WTC11 (cell line): Measurements from ENCODE around the gene AMBP. TPM values are rescaled to one million over a fixed set of nuclear protein-coding genes. Genes with fewer than 3 reads are reported as not detected.

ENCODE experiments used
- AR ChIP-seq: fragments of 250-450 bp; sonication (Bioruptor Pico); IDR thresholded peaks from 2 replicates; pipeline ENCODE4 v1.9.0; 2021; ENCODE audit warnings: mild to moderate bottlenecking
- ARID4B ChIP-seq: sonication (generic); formaldehyde crosslinking; IDR thresholded peaks from 2 replicates; pipeline ENCODE4 v1.8.0; 2023; ENCODE audit warnings: missing genetic modification reagents, mild to moderate bottlenecking, borderline replicate concordance
- CBFB ChIP-seq: sonication (generic); formaldehyde crosslinking; IDR thresholded peaks from 2 replicates; pipeline ENCODE4 v1.8.1; 2022; ENCODE audit warnings: mild to moderate bottlenecking, low read depth, missing genetic modification reagents
- GRHL2 ChIP-seq: fragments of 250-450 bp; sonication (Bioruptor Pico); IDR thresholded peaks from 2 replicates; pipeline ENCODE4 v1.8.0; 2022; ENCODE audit warnings: mild to moderate bottlenecking, moderate library complexity; ENCODE audit not compliant: insufficient replicate concordance, severe bottlenecking
- NR2C2 ChIP-seq: sonication (generic); formaldehyde crosslinking; IDR thresholded peaks from 2 replicates; pipeline ENCODE4 v1.8.0; 2022; ENCODE audit warnings: mild to moderate bottlenecking, missing genetic modification reagents
- SP1 ChIP-seq: sonication (generic); formaldehyde crosslinking; conservative IDR thresholded peaks from 2 replicates; pipeline ENCODE4 v1.8.1; 2022; ENCODE audit warnings: missing genetic modification reagents
- TEAD4 ChIP-seq: sonication (generic); formaldehyde crosslinking; IDR thresholded peaks from 2 replicates; pipeline ENCODE4 v1.8.0; 2022; ENCODE audit warnings: mild to moderate bottlenecking, missing genetic modification reagents
- ZBTB21 ChIP-seq: sonication (generic); formaldehyde crosslinking; IDR thresholded peaks from 2 replicates; pipeline ENCODE4 v1.8.1; 2023; ENCODE audit warnings: mild to moderate bottlenecking, missing genetic modification reagents, borderline replicate concordance
- ZNF232 ChIP-seq: sonication (generic); formaldehyde crosslinking; IDR thresholded peaks from 2 replicates; pipeline ENCODE4 v1.8.0; 2022; ENCODE audit warnings: mild to moderate bottlenecking, missing genetic modification reagents
- ZNF281 ChIP-seq: sonication (generic); formaldehyde crosslinking; IDR thresholded peaks from 2 replicates; pipeline ENCODE4 v1.8.0; 2023; ENCODE audit warnings: mild to moderate bottlenecking, missing genetic modification reagents
- ZNF512 ChIP-seq: sonication (generic); formaldehyde crosslinking; IDR thresholded peaks from 2 replicates; pipeline ENCODE4 v1.8.1; 2022; ENCODE audit warnings: missing genetic modification reagents, borderline replicate concordance
- total RNA-seq: library from RNA; stranded (reverse); gene quantifications from 3 replicates; pipeline ENCODE4 v1.2.3, GENCODE V29; 2021
- TF ChIP-seq, protein P1 (sequence below): sonication (generic); formaldehyde crosslinking; conservative IDR thresholded peaks from 2 replicates; pipeline ENCODE4 v1.8.1; 2023; ENCODE audit warnings: mild to moderate bottlenecking, low read depth, missing genetic modification reagents, moderate library complexity
- TF ChIP-seq, protein P2 (sequence below): sonication (generic); formaldehyde crosslinking; IDR thresholded peaks from 2 replicates; pipeline ENCODE4 v1.8.1; 2022; ENCODE audit warnings: mild to moderate bottlenecking, missing genetic modification reagents, moderate library complexity, borderline replicate concordance

Gene AMBP
- total RNA-seq, 1 experiment from 2014 or later = 3.3 TPM

DNA sequence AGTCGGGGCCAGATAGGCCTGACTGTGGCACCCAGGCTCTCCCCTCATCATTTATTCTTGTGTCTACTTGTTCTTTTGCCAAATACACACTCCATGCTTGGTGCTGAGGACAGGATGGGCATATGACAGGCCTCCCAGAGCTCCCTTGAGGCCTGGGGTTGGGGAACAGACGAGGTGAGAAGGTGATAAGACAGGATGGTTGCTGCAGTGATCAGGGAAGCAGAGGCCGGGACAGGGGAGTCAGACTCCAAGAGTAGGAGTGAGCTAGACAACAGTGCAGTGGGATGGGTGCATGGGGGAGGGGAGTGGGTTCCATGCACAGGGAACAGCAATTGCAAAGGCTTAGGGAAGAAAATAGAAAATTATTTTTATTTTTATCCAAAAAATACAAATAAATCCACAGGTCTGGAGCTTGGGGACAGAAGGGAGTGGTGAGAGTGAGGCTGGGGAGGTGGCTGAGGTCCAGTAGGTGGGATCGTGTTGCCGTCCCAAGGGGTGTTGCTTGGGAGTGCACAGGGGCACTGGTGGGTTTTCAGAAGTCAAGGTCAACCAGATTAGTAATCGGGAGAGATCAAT, 3.4 kb upstream of the AMBP start (continued):
- TF ChIP-seq, protein P1, sequence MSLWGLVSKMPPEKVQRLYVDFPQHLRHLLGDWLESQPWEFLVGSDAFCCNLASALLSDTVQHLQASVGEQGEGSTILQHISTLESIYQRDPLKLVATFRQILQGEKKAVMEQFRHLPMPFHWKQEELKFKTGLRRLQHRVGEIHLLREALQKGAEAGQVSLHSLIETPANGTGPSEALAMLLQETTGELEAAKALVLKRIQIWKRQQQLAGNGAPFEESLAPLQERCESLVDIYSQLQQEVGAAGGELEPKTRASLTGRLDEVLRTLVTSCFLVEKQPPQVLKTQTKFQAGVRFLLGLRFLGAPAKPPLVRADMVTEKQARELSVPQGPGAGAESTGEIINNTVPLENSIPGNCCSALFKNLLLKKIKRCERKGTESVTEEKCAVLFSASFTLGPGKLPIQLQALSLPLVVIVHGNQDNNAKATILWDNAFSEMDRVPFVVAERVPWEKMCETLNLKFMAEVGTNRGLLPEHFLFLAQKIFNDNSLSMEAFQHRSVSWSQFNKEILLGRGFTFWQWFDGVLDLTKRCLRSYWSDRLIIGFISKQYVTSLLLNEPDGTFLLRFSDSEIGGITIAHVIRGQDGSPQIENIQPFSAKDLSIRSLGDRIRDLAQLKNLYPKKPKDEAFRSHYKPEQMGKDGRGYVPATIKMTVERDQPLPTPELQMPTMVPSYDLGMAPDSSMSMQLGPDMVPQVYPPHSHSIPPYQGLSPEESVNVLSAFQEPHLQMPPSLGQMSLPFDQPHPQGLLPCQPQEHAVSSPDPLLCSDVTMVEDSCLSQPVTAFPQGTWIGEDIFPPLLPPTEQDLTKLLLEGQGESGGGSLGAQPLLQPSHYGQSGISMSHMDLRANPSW (CRISPR knock-in tag) = no peak
- TF ChIP-seq ZBTB21 (no peak), AR (CRISPR knock-in tag) (no peak), ZNF281 (CRISPR knock-in tag) (no peak), ZNF512 (CRISPR knock-in tag) (no peak), ARID4B (no peak), NR2C2 (no peak), CBFB (CRISPR knock-in tag) (no peak), GRHL2 (CRISPR knock-in tag) (no peak), ZNF232 (CRISPR knock-in tag) (no peak), TEAD4 (CRISPR knock-in tag) (no peak), SP1 (no peak)
- TF ChIP-seq, protein P2, sequence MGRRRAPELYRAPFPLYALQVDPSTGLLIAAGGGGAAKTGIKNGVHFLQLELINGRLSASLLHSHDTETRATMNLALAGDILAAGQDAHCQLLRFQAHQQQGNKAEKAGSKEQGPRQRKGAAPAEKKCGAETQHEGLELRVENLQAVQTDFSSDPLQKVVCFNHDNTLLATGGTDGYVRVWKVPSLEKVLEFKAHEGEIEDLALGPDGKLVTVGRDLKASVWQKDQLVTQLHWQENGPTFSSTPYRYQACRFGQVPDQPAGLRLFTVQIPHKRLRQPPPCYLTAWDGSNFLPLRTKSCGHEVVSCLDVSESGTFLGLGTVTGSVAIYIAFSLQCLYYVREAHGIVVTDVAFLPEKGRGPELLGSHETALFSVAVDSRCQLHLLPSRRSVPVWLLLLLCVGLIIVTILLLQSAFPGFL (CRISPR knock-in tag) = no peak
